K562 (cell line): ENCODE results near the gene ANKRD34A. TPM values are rescaled to one million over a fixed set of nuclear protein-coding genes. Genes with fewer than 3 reads are reported as not detected.

Experiments used
- CAMTA2 ChIP-seq: fragments of 250-450 bp; sonication (Bioruptor Pico); conservative IDR thresholded peaks from 2 replicates; pipeline ENCODE4 v1.5.1; 2022
- ETS2 ChIP-seq: IDR thresholded peaks from 2 replicates; pipeline ENCODE4 v1.6.1; 2016; ENCODE audit warnings: borderline replicate concordance, missing genetic modification characterization, mild to moderate bottlenecking, moderate library complexity, missing compliant biosample characterization; ENCODE audit not compliant: poor library complexity, severe bottlenecking
- GABPB1 ChIP-seq: sonication (generic); formaldehyde crosslinking; IDR thresholded peaks from 2 replicates; pipeline ENCODE4 v1.8.0; 2022; ENCODE audit warnings: mild to moderate bottlenecking, missing genetic modification reagents
- NR2C2 ChIP-seq, 2 experiments: fragments of 200-800 bp in 1 of 2; sonication (Bioruptor generic) in 1 of 2; sonication (generic) in 1 of 2; formaldehyde crosslinking in 1 of 2; IDR thresholded peaks; 2 replicates each; pipeline versions ENCODE4 v1.6.1 to v1.8.0; 2016 to 2022; ENCODE audit warnings: mild to moderate bottlenecking in 1 of 2, missing compliant biosample characterization in 1 of 2, missing genetic modification characterization in 1 of 2, missing genetic modification reagents in 1 of 2
- PRPF4 ChIP-seq: fragments of 200-400 bp; formaldehyde crosslinking; IDR thresholded peaks from one replicate; pipeline ENCODE4 v1.6.1; 2017; ENCODE audit warnings: low read length, low read depth, mild to moderate bottlenecking; ENCODE audit not compliant: insufficient read depth, poor library complexity, severe bottlenecking
- RCOR1 ChIP-seq, 2 experiments: IDR thresholded peaks; 2 replicates each; pipeline ENCODE4 v1.6.1; 2012; ENCODE audit warnings: low read depth in 2 of 2, low read length in 2 of 2, borderline replicate concordance in 1 of 2, improper control_type of control experiment in 1 of 2
- TAF7 ChIP-seq: fragments of 450-650 bp; IDR thresholded peaks from 2 replicates; pipeline ENCODE4 v1.6.1; 2016; ENCODE audit warnings: missing genetic modification characterization, missing compliant biosample characterization
- ZNF589 ChIP-seq: fragments of 200-800 bp; sonication (Bioruptor generic); IDR thresholded peaks from 2 replicates; pipeline ENCODE4 v1.6.1; 2016; ENCODE audit warnings: low read depth, missing genetic modification characterization, missing compliant biosample characterization
- ZNF592 ChIP-seq: fragments of 450-650 bp; IDR thresholded peaks from 2 replicates; pipeline ENCODE4 v1.6.1; 2017; ENCODE audit warnings: antibody characterized with exemption, mild to moderate bottlenecking
- ZNF785 ChIP-seq: fragments of 250-450 bp; sonication (Bioruptor Pico); IDR thresholded peaks from 2 replicates; pipeline ENCODE4 v1.4.0; 2020; ENCODE audit warnings: mild to moderate bottlenecking
- polyA plus RNA-seq, 8 experiments: library from polyadenylated mRNA; depleted of rRNA in 4 of 8; stranded (reverse) in 5 of 8; unstranded in 3 of 8; fragments of >200 nt; fragmentation: Nextera tagmentation in 2 of 8; fragmentation: Illumina TruSeq in 1 of 8; extraction: Ambion mirVana in 2 of 8; extraction: Trizol in 1 of 8; gene quantifications; 2 replicates each; pipeline versions ENCODE4 v1.2.1 to v1.2.3, GENCODE V29; 2011 to 2014; ENCODE audit warnings: inconsistent platforms in 1 of 8, missing spikeins in 1 of 8
- total RNA-seq, 7 experiments: library from RNA; depleted of rRNA in 6 of 7; stranded (reverse); fragments of >200 nt in 6 of 7; fragmentation: Illumina TruSeq in 2 of 7; extraction: Trizol in 2 of 7; gene quantifications; 2 replicates each; pipeline versions ENCODE4 v1.2.1 to v1.2.3, GENCODE V29; 2011 to 2021; ENCODE audit warnings: low replicate concordance in 1 of 7
- TF ChIP-seq, protein P1 (sequence below): fragments of 450-650 bp; IDR thresholded peaks from 2 replicates; pipeline ENCODE4 v1.6.1; 2016; ENCODE audit warnings: low read depth, mild to moderate bottlenecking, moderate library complexity
- TF ChIP-seq, protein P2 (sequence below): conservative IDR thresholded peaks from 2 replicates; pipeline ENCODE4 v1.6.1; 2011; ENCODE audit warnings: low read depth, mild to moderate bottlenecking, low read length; ENCODE audit not compliant: control insufficient read depth
- TF ChIP-seq, protein P3 (sequence below): sonication (generic); IDR thresholded peaks from 2 replicates; pipeline ENCODE4 v1.6.1; 2016
- TF ChIP-seq, protein P4 (sequence below): fragments of 450-650 bp; formaldehyde crosslinking; conservative IDR thresholded peaks from 2 replicates; pipeline ENCODE4 v1.4.0; 2022; ENCODE audit warnings: mild to moderate bottlenecking, missing genetic modification characterization
- TF ChIP-seq, protein P5 (sequence below), 3 experiments: fragments of 200-800 bp in 1 of 3; sonication (Bioruptor generic) in 1 of 3; sonication (generic) in 1 of 3; formaldehyde crosslinking in 1 of 3; IDR thresholded peaks; 2 replicates each; pipeline versions ENCODE4 v1.6.1 to v1.8.0; 2016 to 2022; ENCODE audit warnings: mild to moderate bottlenecking in 2 of 3, missing compliant biosample characterization in 2 of 3, missing genetic modification characterization in 2 of 3, missing genetic modification reagents in 1 of 3

Gene ANKRD34A
- total and polyA plus RNA-seq, 9 of the 15 experiments (the other 6 are each of a cell fraction or from before 2014, with no cell fraction given), result 0.06 to 1.6 (median 0.43) TPM

DNA sequence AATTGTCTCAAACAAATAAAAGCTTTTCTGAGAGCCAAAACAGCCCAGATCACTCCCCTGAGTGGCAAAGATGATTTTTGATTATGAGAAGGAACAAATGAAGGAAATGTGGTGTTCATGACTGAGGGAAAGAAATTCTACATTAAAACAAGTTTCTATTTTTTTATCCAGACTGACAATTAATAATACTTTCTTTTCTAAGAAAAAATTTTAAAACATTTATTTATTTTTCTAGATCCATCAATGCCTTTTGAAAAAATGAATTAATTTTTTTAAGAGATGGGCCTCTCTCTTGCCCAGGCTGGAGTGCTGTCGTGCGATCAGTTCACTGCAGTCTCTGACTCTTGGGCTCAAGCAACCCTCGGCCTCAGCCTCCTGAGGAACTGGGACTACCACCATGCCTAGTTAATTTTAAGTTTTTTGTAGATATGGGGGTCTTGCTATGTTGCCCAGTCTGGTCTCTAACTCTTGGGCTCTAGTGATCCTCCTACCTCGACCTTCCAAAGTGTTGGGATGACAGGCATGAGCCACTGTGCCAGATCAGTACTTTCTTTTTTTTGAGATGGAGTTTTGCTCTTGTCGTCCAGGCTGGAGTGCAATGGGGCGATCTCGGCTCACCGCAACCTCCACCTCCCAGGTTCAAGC lies 43.2 kb upstream of the ANKRD34A start (continued):
- TF ChIP-seq ZNF592, result no peak
- no peak for TF ChIP-seq TAF7
- no peak for TF ChIP-seq CAMTA2 (CRISPR knock-in tag)
- TF ChIP-seq GABPB1 (CRISPR knock-in tag), result no peak
- no peak for TF ChIP-seq PRPF4
- TF ChIP-seq, protein P1, sequence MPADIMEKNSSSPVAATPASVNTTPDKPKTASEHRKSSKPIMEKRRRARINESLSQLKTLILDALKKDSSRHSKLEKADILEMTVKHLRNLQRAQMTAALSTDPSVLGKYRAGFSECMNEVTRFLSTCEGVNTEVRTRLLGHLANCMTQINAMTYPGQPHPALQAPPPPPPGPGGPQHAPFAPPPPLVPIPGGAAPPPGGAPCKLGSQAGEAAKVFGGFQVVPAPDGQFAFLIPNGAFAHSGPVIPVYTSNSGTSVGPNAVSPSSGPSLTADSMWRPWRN, result no peak
- TF ChIP-seq, protein P2, sequence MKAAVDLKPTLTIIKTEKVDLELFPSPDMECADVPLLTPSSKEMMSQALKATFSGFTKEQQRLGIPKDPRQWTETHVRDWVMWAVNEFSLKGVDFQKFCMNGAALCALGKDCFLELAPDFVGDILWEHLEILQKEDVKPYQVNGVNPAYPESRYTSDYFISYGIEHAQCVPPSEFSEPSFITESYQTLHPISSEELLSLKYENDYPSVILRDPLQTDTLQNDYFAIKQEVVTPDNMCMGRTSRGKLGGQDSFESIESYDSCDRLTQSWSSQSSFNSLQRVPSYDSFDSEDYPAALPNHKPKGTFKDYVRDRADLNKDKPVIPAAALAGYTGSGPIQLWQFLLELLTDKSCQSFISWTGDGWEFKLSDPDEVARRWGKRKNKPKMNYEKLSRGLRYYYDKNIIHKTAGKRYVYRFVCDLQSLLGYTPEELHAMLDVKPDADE, result no peak
- TF ChIP-seq, protein P3, sequence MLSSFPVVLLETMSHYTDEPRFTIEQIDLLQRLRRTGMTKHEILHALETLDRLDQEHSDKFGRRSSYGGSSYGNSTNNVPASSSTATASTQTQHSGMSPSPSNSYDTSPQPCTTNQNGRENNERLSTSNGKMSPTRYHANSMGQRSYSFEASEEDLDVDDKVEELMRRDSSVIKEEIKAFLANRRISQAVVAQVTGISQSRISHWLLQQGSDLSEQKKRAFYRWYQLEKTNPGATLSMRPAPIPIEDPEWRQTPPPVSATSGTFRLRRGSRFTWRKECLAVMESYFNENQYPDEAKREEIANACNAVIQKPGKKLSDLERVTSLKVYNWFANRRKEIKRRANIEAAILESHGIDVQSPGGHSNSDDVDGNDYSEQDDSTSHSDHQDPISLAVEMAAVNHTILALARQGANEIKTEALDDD, result no peak
- no peak for TF ChIP-seq RCOR1 (IDR thresholded peaks at IDR 0.05; ENCODE audit: borderline replicate concordance in 1 of 2, low read depth in 2 of 2, low read length in 2 of 2)
- no peak for TF ChIP-seq ZNF589 (CRISPR knock-in tag)
- TF ChIP-seq, protein P4, sequence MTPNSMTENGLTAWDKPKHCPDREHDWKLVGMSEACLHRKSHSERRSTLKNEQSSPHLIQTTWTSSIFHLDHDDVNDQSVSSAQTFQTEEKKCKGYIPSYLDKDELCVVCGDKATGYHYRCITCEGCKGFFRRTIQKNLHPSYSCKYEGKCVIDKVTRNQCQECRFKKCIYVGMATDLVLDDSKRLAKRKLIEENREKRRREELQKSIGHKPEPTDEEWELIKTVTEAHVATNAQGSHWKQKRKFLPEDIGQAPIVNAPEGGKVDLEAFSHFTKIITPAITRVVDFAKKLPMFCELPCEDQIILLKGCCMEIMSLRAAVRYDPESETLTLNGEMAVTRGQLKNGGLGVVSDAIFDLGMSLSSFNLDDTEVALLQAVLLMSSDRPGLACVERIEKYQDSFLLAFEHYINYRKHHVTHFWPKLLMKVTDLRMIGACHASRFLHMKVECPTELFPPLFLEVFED, result no peak
- TF ChIP-seq NR2C2 (CRISPR knock-in tag; IDR thresholded peaks at IDR 0.05), result no peak
- peak; percentile 10; the same call in 1 of the 2 replicates for TF ChIP-seq NR2C2 (tag; IDR thresholded peaks at IDR 0.05)
- TF ChIP-seq, protein P5, sequence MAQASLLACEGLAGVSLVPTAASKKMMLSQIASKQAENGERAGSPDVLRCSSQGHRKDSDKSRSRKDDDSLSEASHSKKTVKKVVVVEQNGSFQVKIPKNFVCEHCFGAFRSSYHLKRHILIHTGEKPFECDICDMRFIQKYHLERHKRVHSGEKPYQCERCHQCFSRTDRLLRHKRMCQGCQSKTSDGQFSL (CRISPR knock-in tag; IDR thresholded peaks at IDR 0.05), result no peak
- TF ChIP-seq, protein P5 (tag; IDR thresholded peaks at IDR 0.05), result no peak
- TF ChIP-seq ZNF785 (CRISPR knock-in tag), result no peak
- TF ChIP-seq ETS2, result no peak
